ENCODE measurements around the gene SLC10A1.
"Not testable (repeated sequence)": the region's sequence is repeated elsewhere in the genome, so short reads cannot be mapped to it uniquely, and the experiment has no call there.

SLC10A1 gene

GRCh38 chr14:69818758-69819191 lies 21.7 kb upstream of the SLC10A1 start:
- ATAC-seq (ENCODE audit: low read depth), result peak; percentile 84
- H3K4me1 ChIP-seq (ENCODE audit: insufficient read depth, poor library complexity, severe bottlenecking), result no peaks in the 10 kb centered on the region

GRCh38 chr14:69816216-69816615 lies 19.2 kb upstream of the SLC10A1 start:
- Histone ChIP-seq H3K4me3 (ENCODE audit: severe bottlenecking) (no peak overlapping the region), H3K4me1 (ENCODE audit: insufficient read depth, poor library complexity, severe bottlenecking) (no peaks in the 10 kb centered on the region), H3K27me3 (ENCODE audit: insufficient read depth, poor library complexity, severe bottlenecking) (no peaks in the 10 kb centered on the region), H3K36me3 (ENCODE audit: low read depth) (no peaks in the 10 kb centered on the region), H3K27ac (ENCODE audit: poor library complexity, severe bottlenecking) (no peak overlapping the region), H3K9me3 (ENCODE audit: severe bottlenecking) (no peaks in the 10 kb centered on the region)
- TF ChIP-seq, protein P1, sequence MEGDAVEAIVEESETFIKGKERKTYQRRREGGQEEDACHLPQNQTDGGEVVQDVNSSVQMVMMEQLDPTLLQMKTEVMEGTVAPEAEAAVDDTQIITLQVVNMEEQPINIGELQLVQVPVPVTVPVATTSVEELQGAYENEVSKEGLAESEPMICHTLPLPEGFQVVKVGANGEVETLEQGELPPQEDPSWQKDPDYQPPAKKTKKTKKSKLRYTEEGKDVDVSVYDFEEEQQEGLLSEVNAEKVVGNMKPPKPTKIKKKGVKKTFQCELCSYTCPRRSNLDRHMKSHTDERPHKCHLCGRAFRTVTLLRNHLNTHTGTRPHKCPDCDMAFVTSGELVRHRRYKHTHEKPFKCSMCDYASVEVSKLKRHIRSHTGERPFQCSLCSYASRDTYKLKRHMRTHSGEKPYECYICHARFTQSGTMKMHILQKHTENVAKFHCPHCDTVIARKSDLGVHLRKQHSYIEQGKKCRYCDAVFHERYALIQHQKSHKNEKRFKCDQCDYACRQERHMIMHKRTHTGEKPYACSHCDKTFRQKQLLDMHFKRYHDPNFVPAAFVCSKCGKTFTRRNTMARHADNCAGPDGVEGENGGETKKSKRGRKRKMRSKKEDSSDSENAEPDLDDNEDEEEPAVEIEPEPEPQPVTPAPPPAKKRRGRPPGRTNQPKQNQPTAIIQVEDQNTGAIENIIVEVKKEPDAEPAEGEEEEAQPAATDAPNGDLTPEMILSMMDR (IDR thresholded peaks at IDR 0.05; ENCODE audit: poor library complexity, severe bottlenecking), result no peak
- no peak for ATAC-seq (ENCODE audit: low read depth)
- DNase-seq (ENCODE audit: low spot score), result no peak

More at GRCh38 chr14:69818758-69819191, 21.7 kb upstream of the SLC10A1 start:
- no peak overlapping the region for H3K27ac ChIP-seq (ENCODE audit: poor library complexity, severe bottlenecking)
- no peak overlapping the region for H3K4me3 ChIP-seq (ENCODE audit: severe bottlenecking)
- TF ChIP-seq, protein P1 (IDR thresholded peaks at IDR 0.05; ENCODE audit: poor library complexity, severe bottlenecking), result peak; percentile 96
- H3K36me3 ChIP-seq (ENCODE audit: low read depth), result no peaks in the 10 kb centered on the region
- no peaks in the 10 kb centered on the region for H3K27me3 ChIP-seq (ENCODE audit: insufficient read depth, poor library complexity, severe bottlenecking)
- no peak for DNase-seq (ENCODE audit: low spot score)
- no peaks in the 10 kb centered on the region for H3K9me3 ChIP-seq (ENCODE audit: severe bottlenecking)

DNA sequence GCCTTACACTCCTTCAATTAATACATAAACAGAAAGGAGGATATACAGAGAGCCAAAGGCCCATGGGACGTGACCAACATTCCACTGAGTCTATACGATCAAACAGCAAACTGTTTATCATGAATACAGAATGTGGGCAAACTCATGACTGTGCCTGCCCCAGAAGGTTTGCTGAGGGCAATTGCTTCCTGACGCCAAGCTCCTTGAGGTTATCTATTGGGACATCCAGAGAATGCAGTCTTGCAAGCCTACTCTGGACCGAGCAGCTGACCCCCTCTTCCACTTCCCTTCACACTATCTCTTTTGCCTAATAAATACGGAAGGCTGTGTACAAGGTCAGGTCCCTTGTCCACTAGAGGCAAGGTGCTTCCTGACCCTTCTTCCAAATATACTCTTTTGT lies 18.5 kb upstream of the SLC10A1 start:
- H3K36me3 ChIP-seq (ENCODE audit: low read depth), result no peaks in the 10 kb centered on the region
- no peak overlapping the region for H3K4me3 ChIP-seq (ENCODE audit: severe bottlenecking)
- DNase-seq (ENCODE audit: low spot score) (no peak), ATAC-seq (ENCODE audit: low read depth) (no peak)
- no peak overlapping the region for H3K27ac ChIP-seq (ENCODE audit: poor library complexity, severe bottlenecking)
- H3K4me1 ChIP-seq (ENCODE audit: insufficient read depth, poor library complexity, severe bottlenecking), result no peaks in the 10 kb centered on the region
- TF ChIP-seq, protein P1 (IDR thresholded peaks at IDR 0.05; ENCODE audit: poor library complexity, severe bottlenecking), result no peak
- no peaks in the 10 kb centered on the region for H3K27me3 ChIP-seq (ENCODE audit: insufficient read depth, poor library complexity, severe bottlenecking)
- H3K9me3 ChIP-seq (ENCODE audit: severe bottlenecking), result no peaks in the 10 kb centered on the region

DNA sequence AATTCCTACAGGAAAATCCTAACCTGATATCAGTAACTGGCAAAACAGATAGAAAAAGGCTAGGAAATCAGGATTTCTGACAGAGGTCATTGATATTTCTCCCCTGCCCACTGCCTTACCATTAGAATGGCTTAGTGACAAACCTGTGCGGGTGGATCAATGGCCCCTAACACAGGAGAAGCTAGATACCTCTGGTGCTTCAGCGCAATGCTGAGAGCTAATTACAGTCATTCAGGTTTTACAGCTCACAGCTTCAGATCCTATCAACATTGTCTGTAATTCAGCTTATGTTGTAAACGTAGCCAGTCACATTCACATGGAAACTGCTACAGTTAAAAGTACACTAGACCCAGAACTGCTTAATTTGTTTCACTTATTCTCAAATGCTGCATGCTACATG lies 17.4 kb upstream of the SLC10A1 start:
- DNase-seq (ENCODE audit: low spot score), result no peak
- H3K4me1 ChIP-seq (ENCODE audit: insufficient read depth, poor library complexity, severe bottlenecking), result no peaks in the 10 kb centered on the region
- no peak overlapping the region for H3K27ac ChIP-seq (ENCODE audit: poor library complexity, severe bottlenecking)
- TF ChIP-seq, protein P1 (IDR thresholded peaks at IDR 0.05; ENCODE audit: poor library complexity, severe bottlenecking), result no peak
- H3K9me3 ChIP-seq (ENCODE audit: severe bottlenecking), result no peaks in the 10 kb centered on the region
- H3K27me3 ChIP-seq (ENCODE audit: insufficient read depth, poor library complexity, severe bottlenecking), result no peaks in the 10 kb centered on the region
- no peak for ATAC-seq (ENCODE audit: low read depth)
- no peak overlapping the region for H3K4me3 ChIP-seq (ENCODE audit: severe bottlenecking)
- H3K36me3 ChIP-seq (ENCODE audit: low read depth), result no peaks in the 10 kb centered on the region

- H3K36me3 ChIP-seq (ENCODE audit: low read depth); H3K27ac ChIP-seq (ENCODE audit: poor library complexity, severe bottlenecking); H3K4me3 ChIP-seq (ENCODE audit: severe bottlenecking); H3K9me3 ChIP-seq (ENCODE audit: severe bottlenecking); H3K27me3 ChIP-seq (ENCODE audit: insufficient read depth, poor library complexity, severe bottlenecking); ATAC-seq (ENCODE audit: low read depth); H3K4me1 ChIP-seq (ENCODE audit: insufficient read depth, poor library complexity, severe bottlenecking); DNase-seq (ENCODE audit: low spot score): not testable (repeated sequence)
These were observed 16.3 kb upstream of the SLC10A1 start for GRCh38 chr14:69813346-69813745.
